Fibroblast of mammary gland (primary cell): ENCODE data around the gene RAI1.
A peak's percentile ranks its signal among the peaks of the same experiment; 100 is the strongest.

Source experiments
- DNase-seq: peaks from one replicate; pipeline ENCODE4 v3.0.0-alpha.2; 2010; ENCODE audit warnings: low read depth
- H3K4me3 ChIP-seq: 2 replicates; pipeline ENCODE4 v1.5.1; 2011; ENCODE audit warnings: low read depth, mild to moderate bottlenecking, low read length, moderate library complexity; ENCODE audit not compliant: control insufficient read depth
- TF ChIP-seq, protein P1 (sequence below): conservative IDR thresholded peaks from 2 replicates; pipeline ENCODE4 v1.5.1; 2011; ENCODE audit warnings: low read depth, low read length, inconsistent platforms; ENCODE audit not compliant: control insufficient read depth, insufficient read depth

Gene RAI1

DNA sequence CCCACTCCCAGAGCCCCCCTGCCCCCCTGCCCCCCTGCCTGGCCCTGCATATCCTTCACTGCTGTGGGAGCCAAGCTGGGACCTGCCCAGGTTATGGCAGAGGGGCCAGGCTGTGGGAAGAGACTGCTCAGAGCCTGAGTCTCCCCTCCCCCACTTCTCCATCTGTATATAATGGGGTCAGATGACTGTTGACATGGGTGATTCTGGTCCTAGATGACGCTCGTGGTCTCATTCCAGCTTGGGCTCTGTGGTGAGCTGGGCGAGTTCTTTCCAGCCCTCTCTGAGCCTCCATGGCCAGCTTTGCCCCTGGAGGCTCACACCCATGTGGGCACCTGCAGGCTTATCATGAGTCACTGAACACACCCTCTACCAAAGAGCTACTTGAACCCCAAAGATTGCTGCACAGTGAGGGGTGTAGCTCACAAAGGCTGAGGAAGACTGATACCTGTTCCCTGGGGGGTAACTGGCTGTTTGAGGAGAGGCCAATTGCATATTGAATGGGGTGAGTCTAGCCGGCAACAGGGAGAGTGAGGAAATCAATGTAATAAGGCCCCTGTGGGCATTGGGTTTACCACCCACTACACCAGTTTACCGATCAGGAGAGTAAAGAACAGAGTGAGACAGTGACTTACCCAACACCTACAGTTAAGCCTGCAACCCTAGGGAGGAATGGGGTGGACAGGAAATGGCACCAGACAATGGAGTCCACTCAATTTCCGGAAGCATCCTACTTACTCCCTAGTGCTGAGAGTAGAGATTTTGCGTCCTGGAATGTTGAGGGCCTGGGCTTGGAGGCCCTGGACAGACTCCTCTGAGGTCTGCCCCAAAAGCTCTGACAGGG lies 159.7 kb downstream of the RAI1 start:
- TF ChIP-seq, protein P1, sequence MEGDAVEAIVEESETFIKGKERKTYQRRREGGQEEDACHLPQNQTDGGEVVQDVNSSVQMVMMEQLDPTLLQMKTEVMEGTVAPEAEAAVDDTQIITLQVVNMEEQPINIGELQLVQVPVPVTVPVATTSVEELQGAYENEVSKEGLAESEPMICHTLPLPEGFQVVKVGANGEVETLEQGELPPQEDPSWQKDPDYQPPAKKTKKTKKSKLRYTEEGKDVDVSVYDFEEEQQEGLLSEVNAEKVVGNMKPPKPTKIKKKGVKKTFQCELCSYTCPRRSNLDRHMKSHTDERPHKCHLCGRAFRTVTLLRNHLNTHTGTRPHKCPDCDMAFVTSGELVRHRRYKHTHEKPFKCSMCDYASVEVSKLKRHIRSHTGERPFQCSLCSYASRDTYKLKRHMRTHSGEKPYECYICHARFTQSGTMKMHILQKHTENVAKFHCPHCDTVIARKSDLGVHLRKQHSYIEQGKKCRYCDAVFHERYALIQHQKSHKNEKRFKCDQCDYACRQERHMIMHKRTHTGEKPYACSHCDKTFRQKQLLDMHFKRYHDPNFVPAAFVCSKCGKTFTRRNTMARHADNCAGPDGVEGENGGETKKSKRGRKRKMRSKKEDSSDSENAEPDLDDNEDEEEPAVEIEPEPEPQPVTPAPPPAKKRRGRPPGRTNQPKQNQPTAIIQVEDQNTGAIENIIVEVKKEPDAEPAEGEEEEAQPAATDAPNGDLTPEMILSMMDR: no peak
- no peak overlapping the region for H3K4me3 ChIP-seq
- peak; percentile 74 for DNase-seq

GRCh38 chr17:17841601-17842025 lies 160.4 kb downstream of the RAI1 start:
- no peak overlapping the region for H3K4me3 ChIP-seq
- TF ChIP-seq, protein P1: no peak
- DNase-seq: no peak

GRCh38 chr17:17842111-17842876 lies 161.0 kb downstream of the RAI1 start:
- DNase-seq: no peak
- TF ChIP-seq, protein P1: no peak
- no peak overlapping the region for H3K4me3 ChIP-seq

DNA sequence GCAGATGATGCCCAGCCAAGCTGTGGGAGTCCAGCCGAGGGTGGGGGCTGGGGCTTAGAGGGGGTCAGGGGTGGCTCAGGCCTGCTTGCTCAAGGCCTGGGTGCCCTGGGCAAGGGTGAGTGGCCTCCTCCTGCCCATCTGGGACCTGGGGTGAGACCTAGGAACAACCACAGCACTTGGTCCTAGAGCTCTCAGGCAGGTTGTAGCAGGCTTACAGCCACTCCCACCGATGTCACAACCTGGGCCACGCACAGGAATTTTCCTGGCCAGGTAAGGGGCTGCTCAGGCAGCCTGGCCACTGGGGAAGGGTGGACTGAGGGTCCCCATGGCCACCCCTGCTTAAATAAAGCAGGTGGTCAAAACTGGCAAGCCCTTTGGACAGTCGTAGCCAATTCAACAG lies 161.8 kb downstream of the RAI1 start:
- no peak overlapping the region for H3K4me3 ChIP-seq
- DNase-seq: no peak
- TF ChIP-seq, protein P1: no peak

- DNase-seq: no peak
- TF ChIP-seq, protein P1: no peak
- no peak overlapping the region for H3K4me3 ChIP-seq
Measured at GRCh38 chr17:17844079-17844478, 162.8 kb downstream of the RAI1 start.

- TF ChIP-seq, protein P1: no peak
- no peak for DNase-seq
- no peak overlapping the region for H3K4me3 ChIP-seq
Measured at GRCh38 chr17:17844500-17844899, 163.2 kb downstream of the RAI1 start.
